Measurements from ENCODE around the gene APOL2.
"Not testable (repeated sequence)": the region's sequence is repeated elsewhere in the genome, so short reads cannot be mapped to it uniquely, and the experiment has no call there.

The APOL2 gene

DNA sequence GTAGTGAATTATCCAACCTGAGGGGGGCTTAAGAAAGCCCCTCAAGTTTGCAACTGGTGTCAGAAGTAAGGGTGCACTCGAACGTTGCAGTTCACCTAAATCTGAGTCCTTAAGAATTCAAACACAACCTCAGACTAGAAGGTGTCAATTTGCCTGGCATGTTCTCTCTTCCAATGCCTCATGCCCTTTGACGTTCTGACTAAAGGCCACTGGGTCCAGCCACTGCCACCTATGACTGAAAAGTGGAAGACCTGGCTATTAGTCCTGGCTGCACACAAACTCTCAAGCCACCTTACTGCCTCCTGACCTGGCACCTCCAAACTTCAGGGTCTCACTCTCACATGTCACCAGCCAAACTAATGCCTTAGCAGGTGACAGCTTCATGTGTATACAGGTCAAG lies 45.8 kb downstream of the APOL2 start:
- no peak overlapping the region for H3K4me3 ChIP-seq (ENCODE audit: low read depth, low read length)
- TF ChIP-seq CTCF (IDR thresholded peaks at IDR 0.05; ENCODE audit: insufficient read depth, low read length, missing control alignments) = no peak
- no peak for DNase-seq (ENCODE audit: low read depth, low spot score)
- POLR2A ChIA-PET = no interaction called here
- CTCF ChIA-PET = interaction anchor here (0.7 to 12.3 kb wide), 8 partner anchors 9 to 293 kb away, joined by 3 to 76 read pairs (median 6); partner anchors contain the start of genes APOL2 and APOL3

DNA sequence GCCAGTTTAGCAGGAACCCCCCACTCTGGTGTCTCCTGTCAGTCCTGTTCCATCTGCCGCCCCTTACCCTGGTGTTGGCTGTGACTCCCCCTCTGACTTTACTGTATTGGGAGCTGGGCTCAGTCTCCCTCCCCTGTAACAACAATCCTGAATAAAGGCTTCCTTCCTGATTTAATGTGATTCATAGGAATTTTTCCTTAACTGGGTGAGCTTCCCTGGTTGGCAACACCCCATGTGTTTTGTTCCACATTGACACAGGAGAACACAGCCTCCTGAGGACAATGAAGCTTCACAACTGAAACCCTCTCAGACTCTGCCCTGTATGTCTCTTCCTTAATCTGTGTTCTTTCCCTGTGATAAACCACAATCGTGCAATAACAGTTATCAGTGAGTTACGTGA lies 46.2 kb downstream of the APOL2 start:
- ChIA-PET POLR2A (no interaction called here), CTCF (interaction anchor here (0.7 to 12.3 kb wide), 13 partner anchors 10 to 294 kb away, joined by 3 to 76 read pairs (median 4); partner anchors contain the start of genes APOL2 and APOL3)
- TF ChIP-seq CTCF (IDR thresholded peaks at IDR 0.05; ENCODE audit: insufficient read depth, low read length, missing control alignments) = no peak
- H3K4me3 ChIP-seq (ENCODE audit: low read depth, low read length) = no peak overlapping the region
- DNase-seq (ENCODE audit: low read depth, low spot score) = no peak

GRCh38 chr22:36192542-36192941 lies 46.8 kb downstream of the APOL2 start:
- POLR2A ChIA-PET = no interaction called here

DNA sequence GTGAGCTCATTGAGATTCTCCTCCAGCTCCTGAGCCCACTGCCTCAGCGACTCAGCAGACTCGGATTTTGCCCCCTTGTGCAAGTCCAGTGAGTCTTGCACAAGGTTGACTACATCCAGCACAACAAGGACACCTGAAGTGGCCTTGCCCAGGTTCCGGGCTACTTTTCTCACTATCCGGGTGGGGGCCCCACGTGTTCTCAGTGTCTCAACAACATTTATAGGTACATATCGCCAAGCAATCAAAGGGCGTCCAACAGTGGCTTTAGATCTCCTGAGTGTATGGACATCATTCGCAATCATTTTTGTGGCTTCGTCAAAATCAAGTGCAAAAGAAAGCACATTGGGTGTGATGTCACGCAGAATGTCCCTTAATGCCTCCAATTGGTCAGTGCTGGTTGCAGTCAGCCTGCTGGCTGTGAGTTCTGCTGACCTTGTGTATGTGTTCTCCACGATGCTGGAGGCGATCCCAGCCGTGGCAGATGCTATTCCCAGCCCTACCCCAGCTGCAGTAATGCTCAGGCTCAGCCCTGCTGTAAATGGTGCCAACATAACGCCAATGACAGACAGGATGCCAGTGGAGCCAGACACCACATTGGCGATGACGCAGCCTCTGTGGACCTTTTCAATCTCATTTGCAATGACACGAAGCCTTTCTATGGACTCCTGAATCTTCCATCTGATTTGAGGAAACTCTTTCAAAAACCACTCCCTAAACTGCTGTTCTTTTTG lies 48.1 kb downstream of the APOL2 start:
- ChIA-PET POLR2A (no interaction called here), CTCF (interaction anchor here (0.6 to 12.3 kb wide), 6 partner anchors 8 to 295 kb away, joined by 3 to 76 read pairs (median 3); no protein-coding TSS in a partner anchor)
- H3K4me3 ChIP-seq (ENCODE audit: low read depth, low read length) = no peak overlapping the region
- no peak for TF ChIP-seq CTCF (IDR thresholded peaks at IDR 0.05; ENCODE audit: insufficient read depth, low read length, missing control alignments)
- DNase-seq (ENCODE audit: low read depth, low spot score) = no peak

More at GRCh38 chr22:36192542-36192941, 46.8 kb downstream of the APOL2 start:
- H3K4me3 ChIP-seq (ENCODE audit: low read depth, low read length) = no peak overlapping the region
- TF ChIP-seq CTCF (IDR thresholded peaks at IDR 0.05; ENCODE audit: insufficient read depth, low read length, missing control alignments) = no peak
- CTCF ChIA-PET = interaction anchor here (0.8 to 12.3 kb wide), 10 partner anchors 12 to 294 kb away, joined by 3 to 76 read pairs (median 4); partner anchors contain the start of genes APOL2 and APOL3
- DNase-seq (ENCODE audit: low read depth, low spot score) = no peak

GRCh38 chr22:36187862-36188261 lies 51.5 kb downstream of the APOL2 start:
- POLR2A ChIA-PET; H3K4me3 ChIP-seq (ENCODE audit: low read depth, low read length); DNase-seq (ENCODE audit: low read depth, low spot score): not testable (repeated sequence)
- CTCF ChIA-PET = interaction anchor here (1.7 to 12.3 kb wide), 2 partner anchors 7 to 299 kb away, joined by 9 to 76 read pairs; no protein-coding TSS in a partner anchor

- DNase-seq (ENCODE audit: low read depth, low spot score) = no peak
- H3K4me3 ChIP-seq (ENCODE audit: low read depth, low read length) = no peak overlapping the region
- TF ChIP-seq CTCF (IDR thresholded peaks at IDR 0.05; ENCODE audit: insufficient read depth, low read length, missing control alignments) = no peak
- ChIA-PET POLR2A (no interaction called here), CTCF (interaction anchor here (0.6 to 1.7 kb wide), 10 partner anchors 8 to 562 kb away, joined by 3 to 8 read pairs (median 3); no protein-coding TSS in a partner anchor)
Observed at GRCh38 chr22:36185828-36186624, 53.3 kb downstream of the APOL2 start.

Measured in AG04449 (cell line).